Measurements from ENCODE around the gene WBP2NL. TPM values are rescaled to one million over a fixed set of nuclear protein-coding genes. Genes with fewer than 3 reads are reported as not detected.

The WBP2NL gene

Small RNA genes lying within 50 kb of the gene (small RNA-seq; reads per million reads assigned to genes)
- gene SNORD13P1 (ENCODE audit: low read depth), result not detected
